ENCODE results near the gene SORCS2. TPM values are rescaled to one million over a fixed set of nuclear protein-coding genes. Genes with fewer than 3 reads are reported as not detected.

Gene SORCS2
- total RNA-seq, 1 experiment from 2014 or later = 0.05 TPM

GRCh38 chr4:7328162-7328912 lies 136.0 kb downstream of the SORCS2 start:
- Histone ChIP-seq H3K27ac (no peak overlapping the region), H3K4me3 (no peak overlapping the region)

DNA sequence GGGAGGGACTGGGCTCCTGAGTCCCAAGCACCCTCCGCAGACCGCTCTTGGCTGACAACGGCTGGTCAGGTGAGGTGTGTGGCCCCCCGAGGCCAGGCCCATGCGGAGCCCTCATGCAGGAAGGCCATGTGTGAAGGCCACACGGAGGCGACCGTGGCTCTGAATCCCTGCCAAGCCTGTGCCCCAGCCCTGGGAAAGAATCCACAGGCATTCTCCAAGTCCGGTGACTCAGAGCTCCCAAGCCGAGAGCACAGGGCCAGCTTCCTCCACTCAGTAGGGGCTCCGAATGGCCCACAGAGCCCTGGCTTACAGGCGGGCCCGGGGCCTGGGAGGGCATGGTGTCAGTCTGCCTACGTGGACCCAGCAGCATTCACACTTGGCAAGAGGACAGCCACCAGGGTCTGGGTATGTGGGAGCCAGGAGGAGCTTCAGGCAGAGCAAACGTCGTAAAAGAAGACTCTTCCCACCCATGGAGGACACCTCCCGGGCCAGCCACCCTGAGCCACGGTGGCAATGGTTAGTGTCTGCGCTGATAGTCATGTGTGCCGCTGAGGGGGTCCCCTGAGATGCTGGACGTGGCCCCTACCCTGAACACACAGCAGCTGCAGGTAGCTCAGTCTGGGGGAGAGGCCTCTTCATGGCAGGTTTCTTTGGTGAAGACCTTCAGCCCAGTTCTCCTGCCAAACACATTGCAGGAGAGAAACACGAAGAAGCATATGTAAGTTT lies 136.7 kb downstream of the SORCS2 start:
- no peak overlapping the region for H3K4me3 ChIP-seq
- H3K36me3 ChIP-seq = no peaks in the 10 kb centered on the region
- no peaks in the 10 kb centered on the region for H3K9me3 ChIP-seq (replicated peaks)
- peaks cover 11% of the 10 kb centered on the region for H3K4me1 ChIP-seq (replicated peaks)
- DNase-seq (ENCODE audit: low read depth in 1 of 2, low spot score in 2 of 2) = peak; percentile 36 to 72
- no peaks in the 10 kb centered on the region for H3K27me3 ChIP-seq (replicated peaks)
- no peak overlapping the region for H3K27ac ChIP-seq

More at GRCh38 chr4:7328162-7328912, 136.0 kb downstream of the SORCS2 start:
- H3K4me1 ChIP-seq (replicated peaks) = peaks cover 11% of the 10 kb centered on the region
- no peak for DNase-seq (ENCODE audit: low read depth in 1 of 2, low spot score in 2 of 2)
- no peaks in the 10 kb centered on the region for H3K9me3 ChIP-seq (replicated peaks)
- H3K27me3 ChIP-seq (replicated peaks) = no peaks in the 10 kb centered on the region
- no peaks in the 10 kb centered on the region for H3K36me3 ChIP-seq

DNA sequence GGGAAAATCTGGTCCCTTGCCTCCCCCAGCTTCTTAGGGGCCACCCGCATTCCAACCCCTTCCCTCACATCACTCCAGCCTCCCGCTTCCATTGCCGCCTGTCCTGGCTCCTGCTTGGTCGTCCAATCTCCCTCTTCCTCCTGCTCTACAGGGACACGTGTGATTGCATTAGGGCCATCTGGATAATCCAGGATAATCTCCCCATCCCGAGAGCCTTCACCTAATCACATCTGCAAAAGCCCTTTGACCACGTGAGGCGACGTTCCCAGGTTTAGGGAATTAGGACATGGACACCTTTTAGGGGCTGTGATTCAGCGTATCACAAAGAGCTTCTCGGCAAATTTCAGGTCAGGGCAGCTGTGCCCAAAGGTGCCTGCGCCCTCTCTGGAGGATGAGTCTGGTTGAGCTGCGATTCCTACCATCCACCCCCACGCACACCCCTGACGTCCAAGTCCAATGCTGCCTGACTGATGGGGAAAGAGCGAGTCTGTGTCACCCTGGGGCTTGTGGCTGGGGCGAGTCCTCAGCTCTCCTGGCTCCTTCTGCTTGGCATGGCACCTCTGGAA lies 137.8 kb downstream of the SORCS2 start:
- DNase-seq (ENCODE audit: low read depth in 1 of 2, low spot score in 2 of 2) = no peak
- Histone ChIP-seq H3K27me3 (replicated peaks) (no peaks in the 10 kb centered on the region), H3K4me1 (replicated peaks) (peaks cover 11% of the 10 kb centered on the region), H3K27ac (no peak overlapping the region), H3K36me3 (no peaks in the 10 kb centered on the region), H3K4me3 (no peak overlapping the region), H3K9me3 (replicated peaks) (no peaks in the 10 kb centered on the region)

DNA sequence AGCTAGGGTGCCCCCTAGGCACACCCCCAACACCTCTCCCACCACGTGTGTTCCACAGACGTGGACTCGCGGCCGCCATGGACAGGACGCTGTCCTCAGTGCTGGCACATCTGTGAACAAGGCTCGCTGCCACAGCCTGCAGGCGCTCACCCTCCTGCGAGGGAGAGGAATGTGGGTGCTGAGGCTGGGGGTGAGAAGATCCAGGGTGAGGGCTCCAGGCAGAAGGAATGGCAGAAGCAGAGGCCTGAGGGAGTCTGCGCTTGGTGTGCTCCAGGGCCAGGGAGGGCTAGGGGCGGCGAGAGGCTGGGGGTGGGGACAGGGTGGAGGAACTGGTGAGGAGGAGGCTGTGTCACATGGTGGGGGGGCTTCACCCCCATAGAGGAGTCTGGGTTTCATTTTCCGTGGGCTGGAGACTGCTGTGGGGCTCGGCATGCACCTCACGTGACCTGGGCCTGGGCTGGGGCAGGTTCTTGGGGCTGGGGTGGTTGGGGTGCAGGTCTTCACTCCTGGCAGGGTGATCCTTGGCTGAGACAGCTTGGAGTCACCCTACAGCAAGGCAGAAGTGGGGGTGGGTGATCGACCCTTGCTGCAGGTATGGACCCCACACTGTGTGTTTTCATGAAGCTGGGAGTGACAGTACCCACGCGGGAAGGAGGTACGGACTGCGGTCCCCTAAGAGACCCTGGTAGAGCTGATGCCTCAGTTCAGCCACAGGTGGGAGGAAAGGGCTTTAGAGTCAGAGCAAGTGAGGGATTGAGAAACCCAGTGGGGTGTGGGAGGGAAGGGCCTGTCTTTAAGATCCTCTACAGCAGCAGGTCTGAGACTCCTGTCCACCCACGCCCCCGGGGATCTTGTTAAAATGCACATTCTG lies 138.7 kb downstream of the SORCS2 start:
- no peaks in the 10 kb centered on the region for H3K36me3 ChIP-seq
- no peak overlapping the region for H3K27ac ChIP-seq
- H3K4me1 ChIP-seq (replicated peaks) = peaks cover 18% of the 10 kb centered on the region
- H3K9me3 ChIP-seq (replicated peaks) = no peaks in the 10 kb centered on the region
- no peak overlapping the region for H3K4me3 ChIP-seq
- H3K27me3 ChIP-seq (replicated peaks) = no peaks in the 10 kb centered on the region
- no peak for DNase-seq (ENCODE audit: low read depth in 1 of 2, low spot score in 2 of 2)

DNA sequence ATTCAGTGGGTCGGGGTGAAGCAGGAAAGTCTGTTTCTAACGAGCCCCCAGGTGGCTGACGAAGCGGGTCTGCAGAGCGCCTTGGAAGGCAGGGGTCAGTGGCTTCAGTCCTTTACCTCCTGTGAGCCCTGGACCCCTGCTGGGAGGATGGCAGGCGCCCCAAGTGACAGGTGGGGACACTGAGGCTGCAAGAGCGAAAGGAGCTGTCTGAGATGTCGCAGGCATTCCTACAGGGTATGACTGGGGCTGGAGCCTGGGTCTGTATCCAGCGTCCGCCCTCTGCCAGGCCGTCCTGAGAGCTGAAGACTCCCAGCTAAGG lies 139.3 kb downstream of the SORCS2 start:
- H3K27me3 ChIP-seq (replicated peaks) = no peaks in the 10 kb centered on the region
- no peaks in the 10 kb centered on the region for H3K36me3 ChIP-seq
- no peak for DNase-seq (ENCODE audit: low read depth in 1 of 2, low spot score in 2 of 2)
- H3K4me1 ChIP-seq (replicated peaks) = peaks cover 18% of the 10 kb centered on the region
- H3K4me3 ChIP-seq = no peak overlapping the region
- no peaks in the 10 kb centered on the region for H3K9me3 ChIP-seq (replicated peaks)
- H3K27ac ChIP-seq = no peak overlapping the region

- Histone ChIP-seq H3K4me3 (no peak overlapping the region), H3K4me1 (replicated peaks) (peaks cover 18% of the 10 kb centered on the region), H3K36me3 (no peaks in the 10 kb centered on the region), H3K27ac (no peak overlapping the region), H3K27me3 (replicated peaks) (no peaks in the 10 kb centered on the region), H3K9me3 (replicated peaks) (no peaks in the 10 kb centered on the region)
- DNase-seq (ENCODE audit: low read depth in 1 of 2, low spot score in 2 of 2) = peak; percentile 46 to 54
Observed at GRCh38 chr4:7332216-7333023, 140.1 kb downstream of the SORCS2 start.

DNA sequence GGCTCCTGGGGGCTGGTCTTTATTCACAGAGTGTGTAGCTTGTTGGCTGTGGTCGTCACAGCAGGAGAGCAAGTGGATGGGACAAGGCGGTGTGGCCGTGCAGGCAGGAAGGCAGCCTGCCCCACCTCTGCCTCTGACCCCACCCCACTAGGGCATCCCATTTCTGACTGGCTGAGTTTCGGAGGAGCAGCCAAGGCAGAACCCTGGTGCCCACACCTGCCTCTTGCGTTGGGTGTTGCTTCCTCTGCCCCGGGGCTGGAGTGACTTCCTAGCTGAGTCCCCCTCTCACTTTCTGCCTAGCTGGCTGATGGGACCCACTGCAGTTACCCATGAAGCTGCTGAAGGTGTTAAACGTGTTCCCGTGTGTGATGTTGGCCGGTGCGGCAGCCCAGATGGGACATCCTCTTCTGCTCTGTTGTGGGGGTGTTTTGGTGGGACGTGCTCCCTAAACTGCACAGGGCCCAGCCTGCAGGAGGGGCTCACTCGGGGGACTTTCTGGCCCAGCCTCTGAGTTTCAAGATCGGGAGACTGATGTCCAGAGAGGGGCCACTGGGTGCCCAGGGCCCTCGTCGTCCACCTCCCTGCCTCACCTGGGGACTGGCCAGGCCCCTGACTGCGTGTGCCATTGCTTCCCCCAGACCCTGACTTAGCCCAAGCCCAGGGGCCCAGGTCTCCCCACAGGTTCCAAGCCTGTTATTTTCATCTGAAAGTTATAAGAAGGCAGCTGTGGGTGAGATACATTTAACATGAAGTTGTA lies 140.9 kb downstream of the SORCS2 start:
- DNase-seq (ENCODE audit: low read depth in 1 of 2, low spot score in 2 of 2) = no peak
- Histone ChIP-seq H3K36me3 (no peaks in the 10 kb centered on the region), H3K27ac (no peak overlapping the region), H3K4me3 (no peak overlapping the region), H3K4me1 (replicated peaks) (peaks cover 18% of the 10 kb centered on the region), H3K27me3 (replicated peaks) (no peaks in the 10 kb centered on the region), H3K9me3 (replicated peaks) (no peaks in the 10 kb centered on the region)

DNA sequence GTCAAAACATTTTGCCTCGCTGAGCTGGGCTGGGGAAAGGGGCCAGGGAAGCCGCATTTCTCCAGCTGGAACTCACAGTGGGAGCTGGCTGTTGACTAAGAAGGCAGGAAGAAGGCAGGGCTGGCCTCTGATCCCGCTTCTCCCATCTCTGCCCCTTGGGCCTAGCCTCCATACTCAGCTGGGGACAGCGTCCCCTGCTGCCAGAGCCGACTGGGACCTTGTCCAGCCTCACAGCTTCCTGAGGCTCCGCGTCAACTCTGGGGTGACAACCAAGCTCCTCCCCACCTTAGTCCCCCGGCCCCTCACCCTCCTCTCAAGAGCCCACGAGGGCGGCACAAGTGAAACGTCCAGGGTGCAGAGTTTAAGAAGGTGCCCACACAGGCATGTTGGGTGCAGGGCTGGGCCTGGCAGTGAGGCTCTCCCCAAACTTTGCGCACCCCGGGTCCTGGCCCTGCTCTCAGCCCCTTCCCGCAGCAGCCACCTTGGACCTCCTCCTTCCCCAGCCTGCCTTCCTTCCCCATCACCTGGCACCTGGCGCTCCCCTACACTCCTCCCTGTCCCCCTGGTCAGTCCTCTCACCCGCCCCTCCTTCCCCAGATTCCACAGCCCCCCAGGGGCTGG lies 141.6 kb downstream of the SORCS2 start:
- no peaks in the 10 kb centered on the region for H3K36me3 ChIP-seq
- DNase-seq (ENCODE audit: low read depth in 1 of 2, low spot score in 2 of 2) = no peak
- H3K4me1 ChIP-seq (replicated peaks) = peaks cover 13% of the 10 kb centered on the region
- no peaks in the 10 kb centered on the region for H3K27me3 ChIP-seq (replicated peaks)
- H3K27ac ChIP-seq = no peak overlapping the region
- no peaks in the 10 kb centered on the region for H3K9me3 ChIP-seq (replicated peaks)
- H3K4me3 ChIP-seq = no peak overlapping the region

DNA sequence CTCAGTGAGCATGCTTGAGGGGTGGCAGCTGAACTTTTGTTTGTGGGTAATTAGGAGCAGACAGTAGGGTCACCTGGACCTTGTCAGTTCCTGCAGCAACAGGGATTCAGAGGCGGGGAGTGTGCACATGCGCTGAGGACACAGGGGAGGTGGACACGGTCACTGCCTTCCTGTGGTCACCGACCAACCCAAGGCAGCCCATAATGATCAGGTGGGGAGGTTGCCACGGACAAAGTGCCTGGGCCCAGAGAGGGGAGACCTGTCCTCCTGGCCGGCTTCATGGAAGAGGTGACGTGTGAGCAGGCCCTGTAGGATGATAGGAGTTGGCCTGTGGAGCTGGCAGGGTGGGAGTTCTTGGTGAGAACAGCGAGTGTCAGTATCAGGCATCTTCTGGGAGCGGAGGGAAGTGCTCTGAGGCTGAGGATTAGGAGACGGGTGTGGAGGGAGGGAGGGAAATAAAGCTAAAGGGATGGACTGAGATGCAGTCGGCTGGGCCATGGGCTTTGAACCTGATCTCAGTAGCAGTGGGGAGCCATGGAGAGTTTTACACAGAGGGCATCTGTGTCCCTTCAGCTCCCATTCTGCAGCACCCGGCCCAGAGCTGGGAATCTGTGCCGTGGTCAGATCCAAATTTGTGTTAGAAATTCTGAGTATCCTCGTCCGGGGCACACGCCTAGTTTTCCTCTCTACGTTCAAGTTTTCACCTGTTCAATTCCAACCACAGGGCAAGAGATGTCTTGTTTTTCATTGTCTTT lies 142.4 kb downstream of the SORCS2 start:
- Histone ChIP-seq H3K36me3 (no peaks in the 10 kb centered on the region), H3K27ac (no peak overlapping the region), H3K4me1 (replicated peaks) (peaks cover 9% of the 10 kb centered on the region), H3K4me3 (no peak overlapping the region), H3K9me3 (replicated peaks) (no peaks in the 10 kb centered on the region), H3K27me3 (replicated peaks) (no peaks in the 10 kb centered on the region)
- no peak for DNase-seq (ENCODE audit: low read depth in 1 of 2, low spot score in 2 of 2)

GRCh38 chr4:7335344-7336066 lies 143.2 kb downstream of the SORCS2 start:
- H3K9me3 ChIP-seq (replicated peaks) = no peaks in the 10 kb centered on the region
- no peak overlapping the region for H3K27ac ChIP-seq
- H3K4me3 ChIP-seq = no peak overlapping the region
- no peaks in the 10 kb centered on the region for H3K36me3 ChIP-seq
- no peaks in the 10 kb centered on the region for H3K27me3 ChIP-seq (replicated peaks)
- peak; percentile 50 to 52 for DNase-seq (ENCODE audit: low read depth in 1 of 2, low spot score in 2 of 2)
- peaks cover 9% of the 10 kb centered on the region for H3K4me1 ChIP-seq (replicated peaks)

GRCh38 chr4:7336067-7336569 lies 143.8 kb downstream of the SORCS2 start:
- H3K4me3 ChIP-seq = no peak overlapping the region
- H3K27me3 ChIP-seq (replicated peaks) = no peaks in the 10 kb centered on the region
- H3K4me1 ChIP-seq (replicated peaks) = peaks cover 9% of the 10 kb centered on the region
- H3K27ac ChIP-seq = no peak overlapping the region
- DNase-seq (ENCODE audit: low read depth in 1 of 2, low spot score in 2 of 2) = no peak
- H3K36me3 ChIP-seq = no peaks in the 10 kb centered on the region
- no peaks in the 10 kb centered on the region for H3K9me3 ChIP-seq (replicated peaks)
